CD4-positive, alpha-beta T cell treated with Interleukin-4 for 1 hour (primary cell): ENCODE measurements around the gene GMEB2.
A peak's percentile ranks its signal among the peaks of the same experiment; 100 is the strongest.
"Not testable (repeated sequence)": the region's sequence is repeated elsewhere in the genome, so short reads cannot be mapped to it uniquely, and the experiment has no call there.

Source experiments
- DNase-seq, 2 donors: peaks; one replicate each; pipeline ENCODE4 v3.0.0-alpha.2; 2020 to 2022

The GMEB2 gene

GRCh38 chr20:63586797-63587196 lies 40.1 kb downstream of the GMEB2 start:
- no peak for DNase-seq

DNA sequence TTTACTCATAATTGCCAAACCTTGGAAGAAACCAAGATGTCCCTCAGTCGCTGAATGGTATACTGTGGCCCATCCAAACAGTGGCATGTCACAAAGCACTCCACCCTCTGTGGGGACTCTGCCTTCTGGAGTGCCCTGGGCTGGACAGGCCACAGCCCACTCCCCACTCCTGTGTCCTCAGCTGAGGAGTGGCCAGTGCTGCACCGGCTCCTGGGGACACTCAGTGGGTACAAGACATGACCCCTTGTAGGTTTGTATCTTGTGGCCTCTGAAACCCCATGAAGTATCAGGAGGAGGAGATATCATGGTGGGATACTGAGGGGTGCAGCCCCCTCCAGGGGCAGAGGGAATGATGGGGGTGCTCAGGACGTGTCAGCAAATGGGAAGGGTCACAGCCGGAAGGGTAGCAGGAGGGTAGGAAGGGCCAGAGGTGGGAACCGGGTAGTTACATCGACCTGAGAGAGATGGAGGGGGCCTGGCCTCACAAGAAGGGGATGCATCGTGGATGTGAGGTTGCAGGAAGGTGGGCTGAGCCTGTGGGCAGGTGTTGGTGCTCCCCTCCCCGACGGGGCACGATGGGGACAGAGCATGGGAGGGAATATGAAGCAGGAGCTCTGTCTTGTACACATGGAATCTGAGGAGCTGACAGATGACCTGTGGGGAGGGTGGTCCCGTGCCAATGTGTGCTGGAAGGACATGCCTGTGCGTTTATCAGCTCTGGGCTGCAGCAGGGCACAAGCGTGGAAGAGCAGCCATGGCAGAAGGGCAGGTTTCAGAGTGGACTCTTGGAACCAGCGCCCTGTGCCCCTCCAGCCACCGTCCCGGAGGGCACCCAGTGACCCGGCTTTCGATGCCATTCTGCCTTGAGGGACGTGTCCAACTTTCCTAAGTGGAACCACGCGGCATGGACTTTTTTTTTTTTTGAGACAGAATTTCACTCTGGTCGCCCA lies 41.0 kb downstream of the GMEB2 start:
- no peak for DNase-seq

DNA sequence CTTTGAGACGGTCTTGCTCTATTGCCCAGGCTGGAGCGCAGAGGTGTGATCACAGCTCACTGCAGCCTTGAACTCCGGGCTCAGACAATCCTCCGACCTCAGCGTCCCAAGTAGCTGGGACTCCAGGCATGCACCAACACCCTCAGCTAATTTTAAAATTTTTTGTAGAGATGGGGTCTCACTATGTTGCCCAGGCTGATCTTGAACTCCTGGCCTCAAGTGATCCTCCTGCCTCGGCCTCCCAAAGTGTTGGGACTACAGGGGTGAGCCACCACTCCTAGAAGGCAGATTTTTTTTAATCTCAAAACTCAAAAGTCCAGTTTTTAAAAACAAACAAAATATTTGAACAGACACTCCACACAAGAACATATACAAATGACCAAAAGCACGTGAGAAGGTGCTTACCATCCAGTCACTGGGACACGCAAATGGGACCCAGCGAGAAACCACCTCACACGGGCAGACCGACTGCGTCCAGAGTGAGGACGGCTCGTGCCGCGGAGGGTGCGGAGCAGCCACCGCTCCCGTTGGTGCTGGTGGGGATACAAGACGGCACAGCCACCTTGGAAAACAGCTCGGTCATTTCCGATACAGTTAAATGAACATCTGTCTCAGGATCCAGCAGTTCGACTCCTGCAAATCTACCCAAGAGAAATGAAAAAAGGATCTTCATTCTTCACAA lies 44.4 kb downstream of the GMEB2 start:
- DNase-seq = no peak

DNA sequence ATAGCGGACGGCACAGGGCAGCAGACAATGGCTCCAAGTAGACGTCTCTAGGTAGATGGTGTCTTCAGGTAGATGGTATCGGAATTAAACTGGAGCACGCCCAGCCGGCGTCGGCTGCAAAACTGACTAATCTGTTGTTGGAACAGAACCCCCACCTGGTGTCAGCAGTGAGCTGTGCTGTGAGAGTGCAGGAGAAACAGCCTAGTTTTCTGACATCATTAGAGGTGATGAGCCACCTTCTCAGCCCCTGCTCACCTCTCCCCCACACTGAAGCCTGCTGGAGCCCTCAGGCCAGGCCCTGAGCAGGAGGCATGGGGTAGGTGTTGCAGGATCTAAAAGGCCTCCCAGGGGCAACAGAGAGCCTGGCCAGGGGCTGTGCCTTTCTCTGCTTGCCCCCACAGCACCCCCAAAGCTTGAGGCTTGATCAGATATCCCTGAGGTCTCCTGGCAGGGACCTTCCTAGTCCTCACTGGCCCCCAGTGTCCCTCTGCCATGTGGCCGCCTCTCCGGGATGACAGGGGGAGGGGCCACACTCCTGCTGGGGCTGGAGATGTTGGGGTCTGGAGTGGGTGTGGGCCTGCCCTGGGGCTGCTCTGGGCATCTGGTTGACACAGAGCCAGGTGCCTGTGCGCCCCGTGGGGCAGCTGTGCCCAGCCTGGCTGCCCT lies 46.0 kb downstream of the GMEB2 start:
- peak; percentile 83 to 84 for DNase-seq

- no peak for DNase-seq
Measured at GRCh38 chr20:63579017-63579694, 47.7 kb downstream of the GMEB2 start.

GRCh38 chr20:63578224-63579016 lies 48.5 kb downstream of the GMEB2 start:
- no peak for DNase-seq

DNA sequence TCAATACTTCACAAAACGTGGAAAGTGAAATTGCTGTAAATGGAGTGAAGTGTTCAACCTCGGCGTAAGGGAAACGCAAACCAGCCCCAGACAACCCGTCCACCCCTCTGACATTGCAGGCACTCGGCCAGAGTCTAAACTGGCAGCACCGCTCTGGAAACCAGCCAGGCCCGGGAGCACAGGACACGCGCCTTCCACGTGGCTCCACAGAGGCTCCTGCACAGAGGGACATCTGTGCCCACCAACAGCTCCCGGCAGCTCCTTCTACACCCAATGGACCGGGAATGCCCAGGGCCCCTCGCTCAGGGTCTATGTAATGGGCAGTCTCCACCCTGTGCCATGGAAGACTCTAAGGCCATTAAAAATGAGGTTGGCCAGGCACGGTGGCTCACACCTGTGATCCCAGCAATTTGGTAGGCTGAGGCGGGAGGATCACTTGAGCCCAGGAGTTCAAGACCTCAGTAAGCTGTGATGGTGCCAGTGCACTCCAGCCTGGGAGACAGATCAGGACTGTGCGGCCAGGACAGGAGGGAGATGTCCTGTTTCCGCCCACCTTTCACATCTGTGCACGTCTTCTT lies 49.5 kb downstream of the GMEB2 start:
- DNase-seq = no peak

DNA sequence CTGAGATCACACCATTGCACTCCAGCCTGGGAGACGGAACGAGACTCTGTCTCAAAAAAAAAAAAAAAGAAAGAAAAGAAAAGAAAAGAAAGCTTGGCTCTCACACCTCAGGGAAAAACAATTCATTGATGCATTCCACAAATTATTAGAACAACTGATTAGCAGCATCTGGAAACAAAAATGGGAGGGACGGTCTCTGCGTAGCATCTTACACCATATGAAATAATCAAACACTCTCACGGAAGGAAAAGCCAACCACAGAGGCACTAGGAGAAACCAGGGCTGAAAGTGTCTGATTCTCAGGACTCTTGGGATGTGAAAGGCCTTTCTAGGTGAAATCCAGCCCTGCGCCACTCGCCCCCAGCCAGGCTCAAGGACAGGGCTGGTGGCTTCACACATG lies 50.6 kb downstream of the GMEB2 start:
- DNase-seq = no peak

DNA sequence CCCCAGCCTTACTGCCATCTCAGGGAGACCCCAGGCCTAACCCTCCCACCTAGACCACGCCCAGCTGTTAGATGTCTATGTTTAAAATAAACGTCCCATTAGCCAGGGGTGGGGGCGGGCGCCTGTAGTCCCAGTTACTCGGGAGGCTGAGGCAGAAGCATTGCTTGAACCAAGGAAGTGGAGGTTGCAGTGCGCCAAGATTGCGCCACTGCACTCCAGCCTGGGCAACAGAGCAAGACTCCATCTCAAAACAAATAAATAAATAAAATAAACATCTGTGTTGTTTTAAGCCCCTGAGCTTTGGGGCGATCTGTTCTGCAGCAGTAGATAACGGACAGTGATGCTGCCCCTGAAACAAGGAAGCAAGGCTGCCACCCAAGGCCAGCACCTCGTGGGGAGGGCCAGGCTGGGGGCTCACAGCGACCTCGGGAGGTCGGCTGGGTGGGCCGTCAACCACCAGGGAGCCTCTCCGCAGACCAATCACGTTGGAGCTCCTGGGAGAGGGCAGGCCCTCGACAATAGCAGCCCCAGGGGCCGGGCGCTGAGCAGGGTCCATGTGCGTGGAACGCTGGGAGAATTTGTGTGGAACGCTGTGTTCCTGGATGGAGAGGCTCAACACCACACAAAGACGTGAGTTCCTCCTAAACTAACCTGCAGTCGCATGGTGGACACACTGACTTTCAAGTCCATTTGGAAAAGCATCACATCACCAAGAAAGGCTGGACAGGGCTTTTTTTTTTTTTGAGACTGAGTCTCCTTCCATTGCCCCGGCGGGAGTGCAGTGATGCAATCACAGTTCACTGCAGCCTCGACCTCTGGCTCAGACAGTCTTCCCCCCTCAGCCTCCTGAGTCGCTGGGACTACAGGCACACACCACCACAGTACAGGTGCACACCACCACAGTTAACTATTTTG lies 51.8 kb downstream of the GMEB2 start:
- DNase-seq = no peak

DNA sequence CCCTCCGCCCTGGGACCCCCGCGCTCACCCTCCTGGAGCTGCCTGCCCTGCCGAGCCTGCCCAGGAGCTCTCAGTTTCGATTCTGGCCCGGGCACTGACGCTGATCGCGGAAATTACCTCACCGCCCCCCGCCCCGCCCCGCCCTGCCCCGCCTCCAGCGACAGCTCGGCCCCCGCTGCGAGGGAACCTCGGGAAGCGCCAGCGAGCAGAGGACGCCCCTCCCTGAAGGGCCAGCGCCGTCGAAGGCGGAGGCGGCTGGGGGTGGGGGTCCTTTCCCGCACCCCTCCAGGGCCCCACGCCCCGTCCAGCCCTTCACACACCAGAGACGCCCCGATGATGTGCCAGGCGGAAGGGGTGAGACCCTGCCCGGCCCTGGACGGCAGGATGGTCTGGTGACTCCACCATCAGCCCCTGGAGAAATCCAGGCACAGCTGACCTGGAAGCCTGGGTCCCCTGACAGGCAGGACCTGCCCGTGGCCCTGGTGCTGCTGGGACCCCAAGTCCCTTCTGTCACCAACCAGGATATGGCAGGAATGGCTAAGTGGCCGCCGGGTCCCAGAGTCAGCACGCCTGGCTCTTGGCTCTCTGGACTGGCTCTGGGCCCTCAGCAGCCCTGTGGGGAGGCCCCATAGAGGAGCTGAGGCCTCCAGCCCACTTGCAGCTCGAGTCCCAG lies 52.6 kb downstream of the GMEB2 start, which contains the start of gene HELZ2:
Gene HELZ2, minus strand, starts transcription at position 84 of the 673 bp plus-strand sequence. CDS start 1,854 bp downstream, outside the sequence.
- DNase-seq = peak; percentile 82 to 83

DNA sequence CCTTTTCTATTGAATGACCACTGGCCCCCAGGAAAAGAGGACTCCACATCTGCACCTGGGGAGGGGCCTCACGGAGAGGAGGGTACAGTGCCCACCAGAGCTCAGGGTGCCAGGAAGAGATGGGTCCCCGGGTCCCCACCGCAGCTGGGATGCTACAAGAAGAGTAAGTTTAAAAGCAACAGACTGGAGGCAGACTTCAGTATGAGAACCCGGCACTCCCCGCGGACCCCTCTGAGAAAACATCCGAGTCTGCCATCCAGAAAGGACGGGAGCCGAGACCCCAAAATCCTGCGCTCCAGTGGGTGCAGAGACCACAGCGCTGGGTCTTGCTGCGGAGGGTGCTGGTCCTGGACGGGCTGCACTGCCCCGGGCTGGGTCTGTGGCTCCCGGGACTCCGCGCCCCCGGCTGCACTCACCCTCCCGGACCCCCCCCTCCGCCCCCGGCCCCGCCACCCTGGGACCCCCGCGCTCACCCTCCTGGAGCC lies 53.2 kb downstream of the GMEB2 start:
- no peak for DNase-seq

- no peak for DNase-seq
Measured at GRCh38 chr20:63572788-63573646, 53.9 kb downstream of the GMEB2 start.

- DNase-seq = no peak
Measured at GRCh38 chr20:63572071-63572787, 54.7 kb downstream of the GMEB2 start.

DNA sequence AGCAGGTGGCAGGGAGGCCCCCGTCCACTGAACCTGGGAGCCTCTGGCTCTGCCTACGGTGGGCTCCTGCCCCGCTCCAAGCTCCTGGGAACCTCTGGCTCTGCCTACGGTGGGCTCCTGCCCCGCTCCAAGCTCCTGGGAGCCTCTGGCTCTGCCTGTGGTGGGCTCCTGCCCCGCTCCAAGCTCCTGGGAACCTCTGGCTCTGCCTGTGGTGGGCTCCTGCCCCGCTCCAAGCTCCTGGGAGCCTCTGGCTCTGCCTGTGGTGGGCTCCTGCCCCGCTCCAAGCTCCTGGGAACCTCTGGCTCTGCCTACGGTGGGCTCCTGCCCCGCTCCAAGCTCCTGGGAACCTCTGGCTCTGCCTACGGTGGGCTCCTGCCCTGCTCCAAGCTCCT lies 55.8 kb downstream of the GMEB2 start:
- not testable (repeated sequence) for DNase-seq

- no peak for DNase-seq
Measured at GRCh38 chr20:63570281-63571086, 56.4 kb downstream of the GMEB2 start.

DNA sequence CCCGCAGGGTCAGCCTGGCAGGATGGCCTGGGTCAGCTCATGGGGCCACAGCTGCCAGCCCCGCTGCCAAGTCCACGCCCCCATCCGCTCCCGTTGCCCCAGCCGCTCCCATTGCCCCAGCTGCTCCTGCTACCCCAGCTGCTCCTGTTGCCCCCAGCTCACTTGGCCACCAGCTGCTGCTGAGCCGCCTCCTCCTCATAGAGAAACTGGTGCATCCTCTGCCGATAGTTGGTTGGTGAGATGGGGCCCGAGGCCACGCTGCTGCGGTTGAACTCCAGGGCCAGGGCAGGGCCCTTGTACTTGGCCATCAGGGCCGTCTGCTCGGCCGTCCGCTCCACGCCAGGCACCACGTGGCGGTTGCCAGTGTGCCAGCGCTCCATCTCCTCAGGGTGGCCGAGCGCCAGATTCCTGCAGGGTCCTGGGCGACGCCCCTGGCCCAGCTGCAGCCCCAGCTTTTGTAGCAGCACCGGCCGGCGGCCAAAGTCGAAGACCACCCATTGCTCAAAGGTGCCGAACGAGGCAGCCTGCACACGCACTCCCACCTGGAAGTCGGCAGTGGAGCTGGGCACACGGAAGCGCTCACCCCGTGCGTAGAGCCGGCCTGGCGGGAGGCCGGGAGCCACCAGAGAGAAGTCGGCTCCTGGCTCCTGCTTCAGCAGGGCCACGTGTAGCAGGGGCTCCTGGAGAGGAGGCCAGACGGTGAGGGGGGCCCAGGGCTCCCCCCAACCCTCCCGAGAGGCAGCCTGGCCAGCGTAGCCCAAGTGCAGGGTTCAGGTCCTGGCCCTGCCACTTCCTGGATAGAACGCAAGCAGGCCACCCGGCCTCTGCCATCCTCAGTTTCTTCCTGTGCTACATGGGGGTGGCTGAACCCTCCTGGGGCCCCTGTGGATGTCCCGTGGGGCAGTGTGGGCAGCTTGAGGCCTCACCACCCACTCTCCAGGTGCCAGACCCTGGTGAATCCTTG lies 57.6 kb downstream of the GMEB2 start:
- no peak for DNase-seq
